Stimulated activated naive CD4-positive, alpha-beta T cell treated with Interleukin-2 at 50 U/mL for 16 hours (primary cell): ENCODE measurements around the gene MTUS2.

Source experiments
- DNase-seq: peaks from one replicate; lab custom pipeline; 2025; lab: John Stamatoyannopoulos, UW

The MTUS2 gene

GRCh38 chr13:28820099-28821051, at the start of gene MTUS2:
Gene MTUS2, plus strand, starts transcription at chr13:28820339.
- DNase-seq: peak; percentile 19

GRCh38 chr13:28778308-28779215, 41.6 kb upstream of the MTUS2 start:
- no peak for DNase-seq

- DNase-seq: no peak
Measured at GRCh38 chr13:28792992-28793391, 27.1 kb upstream of the MTUS2 start.

GRCh38 chr13:28794396-28794795, 25.7 kb upstream of the MTUS2 start:
- no peak for DNase-seq

- DNase-seq: no peak
Measured at GRCh38 chr13:28796938-28797257, 23.2 kb upstream of the MTUS2 start.

GRCh38 chr13:28805193-28805819, 14.8 kb upstream of the MTUS2 start:
- no peak for DNase-seq

GRCh38 chr13:28817204-28817603, 2.9 kb upstream of the MTUS2 start:
- DNase-seq: no peak

GRCh38 chr13:28819046-28819730, 951 bp upstream of the MTUS2 start:
- DNase-seq: no peak

GRCh38 chr13:28819735-28820098, 422 bp upstream of the MTUS2 start:
- DNase-seq: peak; percentile 34

GRCh38 chr13:28822151-28822550, 2.0 kb downstream of the MTUS2 start:
- no peak for DNase-seq

GRCh38 chr13:28822801-28823200, 2.7 kb downstream of the MTUS2 start:
- no peak for DNase-seq

- DNase-seq: no peak
Measured at GRCh38 chr13:28825379-28825778, 5.2 kb downstream of the MTUS2 start.

GRCh38 chr13:28826368-28826767, 6.2 kb downstream of the MTUS2 start:
- DNase-seq: no peak

GRCh38 chr13:28830580-28830979, 10.4 kb downstream of the MTUS2 start:
- no peak for DNase-seq

- no peak for DNase-seq
Measured at GRCh38 chr13:28831117-28831516, 11.0 kb downstream of the MTUS2 start.

- no peak for DNase-seq
Measured at GRCh38 chr13:28837111-28837510, 17.0 kb downstream of the MTUS2 start.

- DNase-seq: no peak
Measured at GRCh38 chr13:28843639-28844038, 23.5 kb downstream of the MTUS2 start.

- DNase-seq: no peak
Measured at GRCh38 chr13:28849441-28849840, 29.3 kb downstream of the MTUS2 start.

GRCh38 chr13:28850226-28850625, 30.1 kb downstream of the MTUS2 start:
- DNase-seq: no peak

- DNase-seq: no peak
Measured at GRCh38 chr13:28851422-28851821, 31.3 kb downstream of the MTUS2 start.

- no peak for DNase-seq
Measured at GRCh38 chr13:28854657-28855056, 34.5 kb downstream of the MTUS2 start.

GRCh38 chr13:28856287-28856686, 36.1 kb downstream of the MTUS2 start:
- no peak for DNase-seq
